Right lobe of liver (tissue), 4 donors: ENCODE results near the gene CBFA2T2.

Experiments used
- POLR2A ChIP-seq: fragments of 450-650 bp; IDR thresholded peaks from one replicate; pipeline ENCODE4 v1.6.1; 2017; ENCODE audit warnings: antibody characterized with exemption, mild to moderate bottlenecking
- TF ChIP-seq, protein P1 (sequence below), 4 donors: fragments of 200-600 bp in 3 of 4; fragments of 450-650 bp in 1 of 4; IDR thresholded peaks; one replicate each; pipeline versions ENCODE4 v1.5.1 to v1.8.0; 2016 to 2022; ENCODE audit warnings: antibody characterized with exemption in 4 of 4, mild to moderate bottlenecking in 2 of 4
- donor health status: DM: no; HTN: no; CAD: no.
- donor health status: DM: no; HTN: no; CAD: no.
- donor health status: DM: no; HTN: yes; CAD: no.

DNA sequence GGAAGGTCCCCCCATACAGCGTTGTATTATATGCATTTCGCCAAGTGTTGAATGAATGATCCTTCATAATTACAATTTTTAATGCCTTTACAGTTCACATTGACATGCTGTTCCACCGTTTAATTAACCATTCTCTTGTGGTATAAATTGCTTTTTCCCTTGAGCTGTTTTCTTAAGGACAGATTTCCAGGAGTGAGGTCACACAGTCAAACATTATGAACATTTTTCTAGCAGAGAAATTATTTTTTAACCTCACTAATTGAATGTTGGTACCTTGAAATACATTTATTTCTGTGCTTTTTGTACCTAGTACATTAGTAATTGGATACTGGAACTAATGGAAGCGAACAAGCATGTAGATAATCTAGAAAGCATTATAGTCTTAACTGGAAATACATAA, 95.5 kb downstream of the CBFA2T2 start:
- TF ChIP-seq, protein P1, sequence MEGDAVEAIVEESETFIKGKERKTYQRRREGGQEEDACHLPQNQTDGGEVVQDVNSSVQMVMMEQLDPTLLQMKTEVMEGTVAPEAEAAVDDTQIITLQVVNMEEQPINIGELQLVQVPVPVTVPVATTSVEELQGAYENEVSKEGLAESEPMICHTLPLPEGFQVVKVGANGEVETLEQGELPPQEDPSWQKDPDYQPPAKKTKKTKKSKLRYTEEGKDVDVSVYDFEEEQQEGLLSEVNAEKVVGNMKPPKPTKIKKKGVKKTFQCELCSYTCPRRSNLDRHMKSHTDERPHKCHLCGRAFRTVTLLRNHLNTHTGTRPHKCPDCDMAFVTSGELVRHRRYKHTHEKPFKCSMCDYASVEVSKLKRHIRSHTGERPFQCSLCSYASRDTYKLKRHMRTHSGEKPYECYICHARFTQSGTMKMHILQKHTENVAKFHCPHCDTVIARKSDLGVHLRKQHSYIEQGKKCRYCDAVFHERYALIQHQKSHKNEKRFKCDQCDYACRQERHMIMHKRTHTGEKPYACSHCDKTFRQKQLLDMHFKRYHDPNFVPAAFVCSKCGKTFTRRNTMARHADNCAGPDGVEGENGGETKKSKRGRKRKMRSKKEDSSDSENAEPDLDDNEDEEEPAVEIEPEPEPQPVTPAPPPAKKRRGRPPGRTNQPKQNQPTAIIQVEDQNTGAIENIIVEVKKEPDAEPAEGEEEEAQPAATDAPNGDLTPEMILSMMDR (IDR thresholded peaks at IDR 0.05), result no peak
- TF ChIP-seq POLR2A, result no peak
